ENCODE measurements around the gene C19orf47.
"Not testable (repeated sequence)": the region's sequence is repeated elsewhere in the genome, so short reads cannot be mapped to it uniquely, and the experiment has no call there.

Gene C19orf47

GRCh38 chr19:40348961-40349507 is 837 bp upstream of the C19orf47 start:
- DNase-seq (ENCODE audit: low spot score) = no peak

GRCh38 chr19:40344422-40344821 is 3.8 kb downstream of the C19orf47 start:
- DNase-seq (ENCODE audit: low spot score) = no peak

GRCh38 chr19:40342644-40343311 is 5.4 kb downstream of the C19orf47 start:
- no peak for DNase-seq (ENCODE audit: low spot score)

GRCh38 chr19:40341601-40342482 is 6.4 kb downstream of the C19orf47 start:
- DNase-seq (ENCODE audit: low spot score) = no peak

DNA sequence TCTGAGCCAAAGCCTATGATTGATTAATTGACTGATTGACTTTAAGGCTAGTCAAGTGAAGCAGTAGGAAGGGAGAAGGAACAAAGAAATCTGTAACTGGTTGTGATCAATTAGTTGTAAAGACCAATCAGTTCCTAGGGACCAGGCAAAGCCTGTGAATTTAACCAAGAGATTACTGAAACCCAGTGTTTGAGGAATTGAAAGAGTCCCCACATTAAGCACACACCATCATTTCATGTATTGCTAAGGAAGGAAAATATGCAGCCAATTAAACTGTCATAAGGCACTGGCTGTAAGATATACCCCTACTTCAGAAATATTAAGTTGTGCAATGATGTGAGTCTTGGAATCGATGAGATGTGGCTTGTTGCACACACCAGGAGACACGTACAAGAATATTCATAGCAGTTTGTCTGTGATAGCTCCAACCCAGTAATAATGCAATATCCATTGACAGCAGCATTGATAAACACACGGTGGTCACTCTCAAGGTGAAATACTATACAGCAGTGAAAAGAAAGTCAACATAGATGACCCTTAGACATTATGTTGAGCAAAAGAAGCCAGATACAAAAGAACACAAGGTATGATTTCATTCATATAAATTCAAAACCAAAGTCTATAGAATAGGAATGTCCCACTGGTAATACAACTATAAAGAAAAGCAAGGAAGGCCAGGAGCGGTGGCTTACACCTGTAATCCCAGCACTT is 9.0 kb downstream of the C19orf47 start:
- DNase-seq (ENCODE audit: low spot score) = no peak

DNA sequence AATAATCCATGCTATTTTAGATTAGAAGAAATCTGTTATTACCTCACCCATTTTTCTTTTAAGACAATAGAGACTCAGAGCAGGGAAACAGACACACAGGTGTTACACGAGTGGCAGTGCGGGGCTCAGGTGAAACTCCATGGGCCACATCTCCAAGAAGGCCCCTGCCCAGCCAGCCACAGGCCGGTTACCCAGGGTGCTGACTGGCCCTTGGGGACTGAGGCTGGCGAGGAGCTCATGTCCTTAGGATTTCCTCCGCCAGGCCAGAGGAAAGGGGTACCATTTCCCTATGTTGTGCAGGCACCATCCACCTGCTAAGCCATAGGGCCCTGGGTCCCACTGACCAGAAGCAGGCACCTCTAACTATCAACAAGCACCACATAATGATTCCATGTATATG is 10.6 kb downstream of the C19orf47 start:
- DNase-seq (ENCODE audit: low spot score) = no peak

- DNase-seq (ENCODE audit: low spot score) = no peak
Measured at GRCh38 chr19:40337107-40337506, 11.1 kb downstream of the C19orf47 start.

GRCh38 chr19:40336601-40336900 is 11.6 kb downstream of the C19orf47 start:
- DNase-seq (ENCODE audit: low spot score) = no peak

- no peak for DNase-seq (ENCODE audit: low spot score)
Measured at GRCh38 chr19:40335855-40336600, 12.2 kb downstream of the C19orf47 start.

GRCh38 chr19:40335101-40335500 is 13.1 kb downstream of the C19orf47 start:
- no peak for DNase-seq (ENCODE audit: low spot score)

DNA sequence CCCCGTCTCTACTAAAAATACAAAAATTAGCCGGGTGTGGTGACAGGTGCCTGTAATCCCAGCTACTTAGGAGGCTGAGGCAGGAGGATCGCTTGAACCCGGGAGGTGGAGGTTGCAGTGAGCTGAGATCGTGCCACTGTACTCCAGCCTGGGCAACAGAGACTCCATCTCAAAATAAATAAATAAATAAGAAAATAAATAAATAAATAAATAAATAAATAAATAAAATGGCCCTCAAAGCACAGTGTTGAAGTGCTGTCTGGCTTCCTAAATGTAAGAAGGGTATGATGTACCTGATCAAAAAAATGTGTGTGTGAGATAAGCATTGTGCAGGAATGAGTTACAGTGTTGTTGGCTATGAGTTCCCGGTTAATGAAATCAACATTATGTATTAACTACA is 15.1 kb downstream of the C19orf47 start:
- not testable (repeated sequence) for DNase-seq (ENCODE audit: low spot score)

- DNase-seq (ENCODE audit: low spot score) = no peak
Measured at GRCh38 chr19:40332669-40333068, 15.5 kb downstream of the C19orf47 start.

- no peak for DNase-seq (ENCODE audit: low spot score)
Measured at GRCh38 chr19:40331052-40331451, 17.1 kb downstream of the C19orf47 start.

- DNase-seq (ENCODE audit: low spot score) = no peak
Measured at GRCh38 chr19:40326201-40326600, 22.0 kb downstream of the C19orf47 start.

DNA sequence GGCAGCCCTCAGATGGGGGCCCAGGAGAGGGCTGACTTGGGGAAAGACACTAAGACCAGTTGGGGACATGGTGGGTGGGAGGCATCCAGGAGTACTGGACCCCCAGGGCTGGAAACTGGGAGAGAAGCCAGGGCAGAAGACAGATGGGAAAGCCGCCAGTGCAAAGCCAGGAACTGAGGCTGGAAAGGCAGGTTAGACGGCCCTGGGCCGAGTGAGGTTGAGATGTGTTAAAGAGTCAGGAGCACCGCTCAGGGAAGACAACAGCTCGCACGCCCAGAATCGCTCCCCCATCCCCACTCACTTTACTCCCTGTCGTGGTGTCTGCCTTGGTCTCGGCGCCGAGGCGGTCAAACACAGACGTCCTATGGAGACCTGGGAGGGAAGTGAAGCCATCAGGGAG is 24.5 kb downstream of the C19orf47 start:
- no peak for DNase-seq (ENCODE audit: low spot score)

DNA sequence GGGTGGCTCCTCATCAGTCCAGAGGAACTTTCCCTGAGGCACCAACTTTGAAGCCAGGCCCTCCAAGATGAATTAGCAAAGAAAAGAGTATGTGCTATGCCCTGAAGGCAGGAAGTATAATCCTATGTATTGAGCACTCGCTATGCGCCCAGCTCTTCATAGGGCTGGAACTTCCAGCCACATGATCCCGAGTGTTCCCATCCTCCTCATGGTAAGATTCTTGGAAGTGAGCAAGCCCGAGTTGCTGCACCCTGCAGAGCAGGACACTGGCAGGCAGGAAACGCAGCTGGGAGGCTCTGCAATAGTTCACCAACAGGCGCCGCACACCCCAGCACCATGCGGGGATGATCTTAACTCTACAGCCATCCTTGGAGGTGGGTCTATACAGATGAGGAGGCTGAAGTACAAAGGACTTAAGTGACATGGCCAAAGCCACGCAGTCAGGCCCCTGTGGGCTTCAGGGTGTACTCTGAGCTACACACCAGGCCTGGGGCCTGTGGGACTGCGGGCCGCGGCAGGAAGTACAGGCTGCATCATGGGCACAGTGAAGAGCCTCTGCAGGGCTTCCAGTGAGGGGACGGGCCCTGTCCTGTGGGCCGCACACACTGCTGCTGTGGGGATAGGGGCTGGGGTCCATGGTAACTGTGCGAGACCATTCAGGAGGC is 25.1 kb downstream of the C19orf47 start:
- DNase-seq (ENCODE audit: low spot score) = no peak

DNA sequence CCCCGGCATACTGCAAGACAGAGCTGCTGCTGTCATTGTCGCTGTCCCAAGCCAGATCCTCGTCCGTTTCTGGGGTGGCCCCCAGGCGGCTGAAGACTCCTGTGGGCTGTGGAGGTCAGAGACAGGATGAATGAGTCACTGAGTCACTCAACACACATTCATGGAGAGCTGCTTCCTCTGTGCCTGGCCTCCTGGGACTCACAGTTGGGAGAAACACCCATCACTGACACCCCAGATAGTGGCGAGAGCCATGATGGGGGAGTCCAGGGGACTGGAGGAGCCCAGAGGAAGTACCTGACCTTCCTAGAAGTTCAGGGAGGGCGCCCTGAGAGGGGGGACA is 26.0 kb downstream of the C19orf47 start:
- no peak for DNase-seq (ENCODE audit: low spot score)

DNA sequence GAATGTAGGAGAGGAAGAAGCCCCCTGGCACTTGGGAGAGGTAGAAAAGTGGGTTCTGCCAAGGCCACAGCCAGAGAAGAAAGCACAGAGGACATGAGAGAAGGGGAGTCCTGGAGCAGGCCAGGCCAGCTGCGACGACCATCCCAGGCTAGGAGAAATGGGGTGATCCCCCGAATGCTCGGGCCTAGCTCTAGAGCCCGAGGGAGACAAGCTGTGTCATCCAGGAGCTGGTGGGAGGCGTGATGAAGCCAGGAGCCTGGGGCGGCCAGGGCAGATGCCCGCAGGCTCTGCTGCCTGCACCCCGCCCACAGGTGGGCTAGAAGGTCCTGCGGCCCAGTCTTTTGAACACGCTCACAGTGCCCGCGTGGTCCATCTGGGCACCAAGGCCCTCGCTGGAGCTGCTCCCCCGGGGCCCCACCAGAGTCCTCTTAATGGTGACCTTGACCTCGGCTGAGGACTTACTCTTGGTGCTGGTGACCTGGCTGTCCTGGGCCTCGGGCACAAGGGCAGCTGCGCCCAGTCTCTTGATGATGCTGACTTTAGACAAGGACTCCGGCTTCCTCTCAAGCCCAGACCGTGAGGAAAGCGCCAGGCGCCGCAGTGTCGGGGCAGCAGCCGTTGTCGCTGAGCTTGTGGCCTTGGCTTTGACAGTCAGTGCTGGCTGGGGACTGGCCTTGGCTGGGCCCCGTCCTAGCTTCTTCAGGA is 26.5 kb downstream of the C19orf47 start:
- no peak for DNase-seq (ENCODE audit: low spot score)

- DNase-seq (ENCODE audit: low spot score) = no peak
Measured at GRCh38 chr19:40321076-40321475, 27.1 kb downstream of the C19orf47 start.

DNA sequence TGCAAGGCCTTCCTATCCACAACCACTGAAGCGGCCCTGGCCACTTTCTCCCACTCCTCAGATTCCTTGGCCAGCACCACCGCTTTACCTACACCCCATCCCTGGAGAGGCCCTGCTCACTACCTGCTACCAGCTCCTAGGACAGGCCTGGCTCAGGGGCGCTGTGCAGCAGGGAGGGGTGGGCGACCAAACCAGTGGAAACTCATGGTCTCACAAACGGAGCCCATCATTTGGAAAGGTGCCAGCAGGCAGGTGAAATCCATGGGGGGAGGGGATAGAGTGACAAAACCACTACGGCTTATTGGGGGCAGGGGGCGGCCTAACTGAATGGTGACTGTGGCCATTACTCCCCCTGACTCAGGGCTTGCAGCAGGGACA is 27.6 kb downstream of the C19orf47 start:
- no peak for DNase-seq (ENCODE audit: low spot score)

DNA sequence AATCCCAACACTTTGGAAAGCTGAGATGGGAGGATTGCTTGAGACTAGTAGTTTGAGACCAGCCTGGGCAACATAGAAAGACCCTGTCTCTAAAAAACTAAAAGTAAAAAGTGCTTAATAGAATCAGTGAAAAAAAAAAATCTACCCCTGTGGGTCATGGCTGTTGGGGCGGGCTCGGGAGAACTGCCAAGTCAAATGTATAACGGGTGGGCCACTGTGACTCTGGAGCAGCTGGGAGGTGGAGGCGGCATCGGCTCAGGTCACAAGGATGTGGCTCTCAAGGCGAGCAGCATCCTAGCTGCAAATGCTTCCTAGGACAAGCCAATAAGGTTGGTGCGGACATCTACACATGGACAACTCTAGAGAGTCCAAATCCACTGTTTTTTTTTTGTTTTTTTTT is 30.9 kb downstream of the C19orf47 start:
- no peak for DNase-seq (ENCODE audit: low spot score)

Measured in HuH-7.5 (cell line).